Mucosa of rectum (tissue), 2 donors: Measurements from ENCODE around the gene SLC4A1AP.

Experiments used
- H3K27ac ChIP-seq, 2 donors: one replicate each; pipeline ENCODE4 v1.7.0; 2013; ENCODE audit warnings: inconsistent platforms in 2 of 2, low read depth in 2 of 2, low read length in 2 of 2
- H3K27me3 ChIP-seq, 2 donors: one replicate each; pipeline ENCODE4 v1.7.0; 2013; ENCODE audit warnings: low read length in 2 of 2; ENCODE audit not compliant: control insufficient read depth in 2 of 2, insufficient read depth in 2 of 2
- H3K36me3 ChIP-seq, 2 donors: one replicate each; pipeline ENCODE4 v1.7.0; 2013; ENCODE audit warnings: low read length in 2 of 2; ENCODE audit not compliant: control insufficient read depth in 2 of 2, insufficient read depth in 2 of 2
- H3K4me1 ChIP-seq, 2 donors: one replicate each; pipeline ENCODE4 v1.7.0; 2013; ENCODE audit warnings: low read length in 2 of 2, mild to moderate bottlenecking in 1 of 2; ENCODE audit not compliant: control insufficient read depth in 2 of 2, insufficient read depth in 2 of 2
- H3K4me3 ChIP-seq, 2 donors: one replicate each; pipeline ENCODE4 v1.7.0; 2013; ENCODE audit warnings: low read length in 2 of 2
- H3K9ac ChIP-seq, 2 donors: one replicate each; pipeline ENCODE4 v1.7.0; 2013; ENCODE audit warnings: low read length in 2 of 2, low read depth in 1 of 2, mild to moderate bottlenecking in 1 of 2
- H3K9me3 ChIP-seq, 2 donors: one replicate each; pipeline ENCODE4 v1.7.0; 2013; ENCODE audit warnings: low read length in 2 of 2; ENCODE audit not compliant: control insufficient read depth in 2 of 2
- donor health status: healthy.
- donor health status: Normal muscosa, but diverticular disease.

SLC4A1AP gene

GRCh38 chr2:27729198-27729597 is 65.5 kb downstream of the SLC4A1AP start:
- no peak overlapping the region for H3K9ac ChIP-seq

GRCh38 chr2:27729614-27730013 is 65.9 kb downstream of the SLC4A1AP start:
- H3K4me1 ChIP-seq = no peaks in the 10 kb centered on the region
- H3K9ac ChIP-seq = no peak overlapping the region
- H3K27ac ChIP-seq = no peak overlapping the region
- no peaks in the 10 kb centered on the region for H3K27me3 ChIP-seq
- H3K4me3 ChIP-seq = no peak overlapping the region
- no peaks in the 10 kb centered on the region for H3K9me3 ChIP-seq
- H3K36me3 ChIP-seq = no peaks in the 10 kb centered on the region

More at GRCh38 chr2:27729198-27729597, 65.5 kb downstream of the SLC4A1AP start:
- no peak overlapping the region for H3K4me3 ChIP-seq
- no peak overlapping the region for H3K27ac ChIP-seq
- no peaks in the 10 kb centered on the region for H3K9me3 ChIP-seq
- no peaks in the 10 kb centered on the region for H3K4me1 ChIP-seq
- H3K36me3 ChIP-seq = no peaks in the 10 kb centered on the region
- H3K27me3 ChIP-seq = no peaks in the 10 kb centered on the region

- no peaks in the 10 kb centered on the region for H3K36me3 ChIP-seq
- peaks cover 0 to 5% of the 10 kb centered on the region in 2 donors for H3K4me1 ChIP-seq
- H3K4me3 ChIP-seq = no peak overlapping the region
- no peaks in the 10 kb centered on the region for H3K9me3 ChIP-seq
- H3K9ac ChIP-seq = no peak overlapping the region
- H3K27me3 ChIP-seq = no peaks in the 10 kb centered on the region
- no peak overlapping the region for H3K27ac ChIP-seq
These were observed 66.6 kb downstream of the SLC4A1AP start for GRCh38 chr2:27730261-27730662.

GRCh38 chr2:27730980-27731691 is 67.4 kb downstream of the SLC4A1AP start:
- Histone ChIP-seq H3K9ac (no peak overlapping the region), H3K9me3 (no peaks in the 10 kb centered on the region), H3K4me3 (no peak overlapping the region), H3K27ac (no peak overlapping the region), H3K36me3 (no peaks in the 10 kb centered on the region), H3K27me3 (no peaks in the 10 kb centered on the region), H3K4me1 (peaks cover 2 to 9% of the 10 kb centered on the region in 2 donors)

DNA sequence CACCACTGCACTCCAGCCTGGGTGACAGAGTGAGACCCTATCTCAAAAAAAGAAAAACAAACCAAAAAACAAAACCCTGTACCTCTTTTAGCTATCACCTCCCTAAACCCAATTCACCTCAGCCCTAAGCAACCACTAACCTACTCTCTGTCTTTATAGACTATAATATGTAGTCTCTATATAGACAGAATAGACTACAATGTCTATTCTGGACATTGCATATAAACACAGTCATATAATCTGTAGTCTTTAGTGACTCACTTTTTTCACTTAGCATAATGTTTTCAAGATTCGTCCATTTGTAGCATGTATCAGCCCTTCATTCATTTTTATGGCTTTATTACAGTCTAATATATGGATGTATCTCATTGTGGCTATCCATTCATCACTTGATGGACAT is 70.6 kb downstream of the SLC4A1AP start:
- H3K27ac ChIP-seq = no peak overlapping the region
- H3K27me3 ChIP-seq = no peaks in the 10 kb centered on the region
- H3K4me3 ChIP-seq = no peak overlapping the region
- H3K9ac ChIP-seq = no peak overlapping the region
- peaks cover 2 to 12% of the 10 kb centered on the region in 2 donors for H3K4me1 ChIP-seq
- H3K9me3 ChIP-seq = no peaks in the 10 kb centered on the region
- H3K36me3 ChIP-seq = no peaks in the 10 kb centered on the region

- peak overlapping the region; percentile 61 to 73 for H3K4me3 ChIP-seq
- H3K27ac ChIP-seq = peak overlapping the region; percentile 50 to 58
These were observed 71.7 kb downstream of the SLC4A1AP start for GRCh38 chr2:27735263-27735904.

GRCh38 chr2:27736031-27736889 is 72.6 kb downstream of the SLC4A1AP start:
- H3K27me3 ChIP-seq = no peaks in the 10 kb centered on the region
- no peaks in the 10 kb centered on the region for H3K9me3 ChIP-seq
- H3K9ac ChIP-seq = peak overlapping the region; percentile 34 to 66
- peaks cover 2 to 12% of the 10 kb centered on the region in 2 donors for H3K4me1 ChIP-seq
- peak overlapping the region; percentile 61 to 73 for H3K4me3 ChIP-seq
- H3K27ac ChIP-seq = peak overlapping the region; percentile 25 to 58
- H3K36me3 ChIP-seq = no peaks in the 10 kb centered on the region

More at GRCh38 chr2:27735263-27735904, 71.7 kb downstream of the SLC4A1AP start:
- Histone ChIP-seq H3K9ac (peak overlapping the region; percentile 48 to 66), H3K27me3 (no peaks in the 10 kb centered on the region), H3K36me3 (no peaks in the 10 kb centered on the region), H3K4me1 (peaks cover 2 to 12% of the 10 kb centered on the region in 2 donors), H3K9me3 (no peaks in the 10 kb centered on the region)

- Histone ChIP-seq H3K27ac (no peak overlapping the region), H3K27me3 (no peaks in the 10 kb centered on the region), H3K9ac (no peak overlapping the region), H3K9me3 (no peaks in the 10 kb centered on the region), H3K36me3 (no peaks in the 10 kb centered on the region), H3K4me3 (no peak overlapping the region), H3K4me1 (peaks cover 2 to 12% of the 10 kb centered on the region in 2 donors)
These were observed 73.2 kb downstream of the SLC4A1AP start for GRCh38 chr2:27736890-27737204.

GRCh38 chr2:27737676-27738348 is 74.1 kb downstream of the SLC4A1AP start:
- Histone ChIP-seq H3K27ac (no peak overlapping the region), H3K9ac (no peak overlapping the region)

More at GRCh38 chr2:27737676-27738348, 74.1 kb downstream of the SLC4A1AP start:
- Histone ChIP-seq H3K9me3 (no peaks in the 10 kb centered on the region), H3K27me3 (no peaks in the 10 kb centered on the region), H3K4me3 (no peak overlapping the region), H3K36me3 (no peaks in the 10 kb centered on the region), H3K4me1 (peaks cover 2 to 12% of the 10 kb centered on the region in 2 donors)
